ENCODE measurements around the gene RTN4R. TPM values are rescaled to one million over a fixed set of nuclear protein-coding genes. Genes with fewer than 3 reads are reported as not detected.

Gene RTN4R
- total and polyA plus RNA-seq, 2 of the 4 experiments (the other 2 are of a cell fraction): 0.18 to 0.94 TPM

GRCh38 chr22:20226077-20226716, 41.9 kb downstream of the RTN4R start:
- Histone ChIP-seq H4K20me1 (ENCODE audit: insufficient read depth, low read length) (0 out of 2 replicates have a peak, but pooled peaks cover 7% of the 10 kb centered on the region), H3K14ac (replicated peaks; ENCODE audit: low read depth, low read length) (no peak overlapping the region), H3K36me3 (ENCODE audit: control insufficient read depth, insufficient read depth, low read length) (no peaks in the 10 kb centered on the region), H3K56ac (ENCODE audit: extremely low read depth, insufficient read depth, low read length) (no peak overlapping the region), H3K4ac (ENCODE audit: low read depth, low read length) (no peak overlapping the region), H3K79me1 (ENCODE audit: low read depth in 1 of 2, low read length in 2 of 2) (no peaks in the 10 kb centered on the region), H3K23ac (ENCODE audit: low read depth, low read length) (no peak overlapping the region), H2AFZ (replicated peaks; ENCODE audit: low read length, poor library complexity) (no peak overlapping the region), H2BK5ac (ENCODE audit: low read depth, low read length, poor library complexity, severe bottlenecking) (no peak overlapping the region), H3K9me1 (ENCODE audit: insufficient read depth, low read length) (peaks cover 5% of the 10 kb centered on the region; the same call in 1 of the 2 replicates), H3K9me3 (ENCODE audit: control insufficient read depth, insufficient read depth, low read length) (no peaks in the 10 kb centered on the region), H3K4me1 (ENCODE audit: control insufficient read depth, insufficient read depth, low read length) (no peaks in the 10 kb centered on the region), H2BK15ac (ENCODE audit: low read depth, low read length) (no peak overlapping the region), H4K5ac (ENCODE audit: low read depth, low read length) (no peak overlapping the region), H3K4me3 (ENCODE audit: insufficient read depth, low read depth, low read length) (no peak overlapping the region), H3K9ac (ENCODE audit: low read depth, low read length) (no peak overlapping the region), H2AK5ac (ENCODE audit: low read depth, low read length) (no peak overlapping the region), H4K8ac (ENCODE audit: low read depth in 2 of 2, low read length in 2 of 2) (no peak overlapping the region), H3K4me2 (ENCODE audit: low read depth, low read length) (no peak overlapping the region), H3K27me3 (ENCODE audit: control insufficient read depth, insufficient read depth, low read length) (peaks cover 34% of the 10 kb centered on the region), H4K91ac (ENCODE audit: insufficient read depth, low read depth, low read length) (no peak overlapping the region), H2BK20ac (ENCODE audit: low read depth, low read length) (no peak overlapping the region), H2AK9ac (replicated peaks; ENCODE audit: low read depth, low read length, poor library complexity) (no peak overlapping the region), H3K18ac (ENCODE audit: low read depth, low read length) (no peak overlapping the region), H2BK120ac (ENCODE audit: low read depth, low read length) (no peak overlapping the region), H3K27ac (ENCODE audit: insufficient read depth, low read length) (no peak overlapping the region)
- TF ChIP-seq MAZ (IDR thresholded peaks at IDR 0.05; ENCODE audit: borderline replicate concordance, low read depth, low read length) (no peak), SMC3 (IDR thresholded peaks at IDR 0.05; ENCODE audit: low read depth, low read length) (no peak), POLR2A (IDR thresholded peaks at IDR 0.05; ENCODE audit: low read depth, low read length) (no peak), RAD21 (IDR thresholded peaks at IDR 0.05; ENCODE audit: low read length) (no peak), CTCF (conservative IDR thresholded peaks at IDR 0.05; ENCODE audit: low read depth, low read length) (no peak), RFX5 (IDR thresholded peaks at IDR 0.05; ENCODE audit: low read depth, low read length) (no peak), CEBPB (IDR thresholded peaks at IDR 0.05; ENCODE audit: low read depth, low read length) (no peak), BHLHE40 (IDR thresholded peaks at IDR 0.05; ENCODE audit: low read depth, low read length) (no peak), MAFK (IDR thresholded peaks at IDR 0.05; ENCODE audit: low read depth, low read length) (no peak), NFE2L2 (IDR thresholded peaks at IDR 0.05; ENCODE audit: low read depth, low read length) (no peak), FOS (IDR thresholded peaks at IDR 0.05; ENCODE audit: low read depth, low read length) (no peak)
- TF ChIP-seq, protein P1, sequence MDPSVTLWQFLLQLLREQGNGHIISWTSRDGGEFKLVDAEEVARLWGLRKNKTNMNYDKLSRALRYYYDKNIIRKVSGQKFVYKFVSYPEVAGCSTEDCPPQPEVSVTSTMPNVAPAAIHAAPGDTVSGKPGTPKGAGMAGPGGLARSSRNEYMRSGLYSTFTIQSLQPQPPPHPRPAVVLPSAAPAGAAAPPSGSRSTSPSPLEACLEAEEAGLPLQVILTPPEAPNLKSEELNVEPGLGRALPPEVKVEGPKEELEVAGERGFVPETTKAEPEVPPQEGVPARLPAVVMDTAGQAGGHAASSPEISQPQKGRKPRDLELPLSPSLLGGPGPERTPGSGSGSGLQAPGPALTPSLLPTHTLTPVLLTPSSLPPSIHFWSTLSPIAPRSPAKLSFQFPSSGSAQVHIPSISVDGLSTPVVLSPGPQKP (IDR thresholded peaks at IDR 0.05; ENCODE audit: borderline replicate concordance, low read depth, low read length): no peak
- no TSS peak for BruUV-seq (replicated peaks)
- ChIA-PET CTCF (no interaction called here), POLR2A (ENCODE audit: unreplicated experiment) (no interaction called here)
- 55% methylated on average over 5 of the region's 14 CpGs; no CpG with 5 or more reads in 1 of the 2 experiments for WGBS, 2 experiments (ENCODE audit: extremely low coverage in 2 of 2, insufficient read length in 1 of 2)
- ATAC-seq (ENCODE audit: low read depth) (no peak), DNase-seq (no peak)
- intact Hi-C loops (cut with micrococcal nuclease): no loop called here
- dilution Hi-C loops (cut with HindIII; ENCODE audit: low sequenced_read_pairs, unreplicated experiment): no loop called here
- in situ Hi-C loops (cut with MboI; ENCODE audit: low sequenced_read_pairs): no loop called here

Data from IMR-90 (cell line).